NCI-H2196 (cell line): ENCODE data around the gene PRSS2.
"Not testable (repeated sequence)": the region's sequence is repeated elsewhere in the genome, so short reads cannot be mapped to it uniquely, and the experiment has no call there.

Source experiments
- DNase-seq: peaks from one replicate; lab custom pipeline; 2025; ENCODE audit not compliant: unreplicated experiment; lab: John Stamatoyannopoulos, UW

The PRSS2 gene

DNA sequence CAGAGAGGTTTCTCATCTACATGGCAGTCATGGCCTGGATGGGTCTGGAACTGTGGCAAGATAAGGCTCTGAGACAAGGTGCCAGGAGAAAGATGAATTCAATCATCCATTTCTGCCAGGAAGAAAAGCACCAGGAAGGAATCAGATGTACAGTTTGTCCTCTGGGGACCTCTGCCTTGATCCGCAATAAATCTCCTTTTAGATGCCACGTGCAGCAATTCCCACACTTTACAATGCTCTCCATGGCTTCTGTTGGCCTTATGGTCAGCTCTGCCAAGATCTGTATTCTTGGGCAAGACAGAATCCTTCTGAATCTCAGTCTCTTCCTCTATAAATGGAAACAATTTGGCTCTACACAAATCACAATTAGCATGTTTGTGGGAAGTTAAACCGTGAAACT lies 12.5 kb upstream of the PRSS2 start:
- not testable (repeated sequence) for DNase-seq

DNA sequence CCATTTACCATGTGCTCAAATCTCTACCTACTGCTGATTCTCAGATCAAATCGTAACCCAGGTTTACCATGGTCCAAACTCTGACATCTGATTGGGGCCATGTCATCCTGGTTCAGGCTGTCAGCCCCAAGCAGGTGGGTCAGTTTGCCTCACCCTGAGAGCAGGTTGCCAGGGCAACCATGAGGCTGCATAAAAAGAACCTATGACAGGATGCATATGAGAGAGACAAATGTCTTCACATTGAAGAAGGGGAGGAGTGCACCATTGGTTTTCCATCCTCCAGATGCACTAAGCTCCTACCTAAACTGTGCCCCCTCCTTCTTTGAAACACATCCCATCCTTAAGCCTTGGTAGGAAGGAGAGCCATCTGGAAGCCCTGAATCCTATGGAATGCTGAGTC lies 11.3 kb upstream of the PRSS2 start:
- DNase-seq, result no peak

GRCh38 chr7:142760071-142760642 lies 10.6 kb upstream of the PRSS2 start:
- DNase-seq, result no peak

DNA sequence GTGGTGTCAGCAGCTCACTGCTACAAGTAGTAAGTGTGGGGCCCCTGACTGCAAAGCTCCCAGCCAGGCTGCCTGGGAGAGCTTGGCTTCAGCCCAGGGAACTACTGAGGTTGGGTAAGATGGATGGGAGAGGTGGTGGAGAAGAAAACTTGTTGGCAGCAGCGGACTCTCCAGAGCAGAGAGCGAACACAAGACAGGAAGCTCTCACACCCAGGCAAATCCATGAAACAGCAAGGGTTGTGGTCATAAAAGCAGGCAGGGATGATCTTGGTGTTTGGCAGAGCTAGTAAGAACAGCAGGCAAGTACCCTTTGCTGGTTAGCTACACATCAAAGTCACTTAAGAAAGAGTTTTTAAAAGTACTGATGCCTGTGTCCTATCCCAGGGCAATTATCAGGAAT lies 9.2 kb upstream of the PRSS2 start:
- not testable (repeated sequence) for DNase-seq

GRCh38 chr7:142762104-142762503 lies 8.7 kb upstream of the PRSS2 start:
- DNase-seq, result no peak

DNA sequence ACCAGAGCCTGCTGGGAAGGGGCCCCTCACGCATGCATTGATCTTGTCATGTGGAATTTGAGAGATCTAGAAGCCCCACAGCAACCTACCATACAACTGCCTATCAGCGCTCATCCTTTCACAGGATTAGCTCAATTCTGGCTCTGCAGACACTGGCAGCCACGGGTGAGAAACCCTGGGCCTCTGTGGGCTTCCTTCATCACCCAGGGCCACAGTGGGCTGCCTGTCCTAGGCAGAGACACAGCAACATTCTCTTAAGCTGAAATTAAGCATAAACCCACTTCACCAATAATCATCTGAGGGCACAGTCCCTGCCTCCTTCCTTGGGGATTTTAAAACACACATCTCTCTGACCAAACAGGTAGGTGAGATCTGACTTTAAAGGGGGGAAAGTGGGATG lies 3.3 kb upstream of the PRSS2 start:
- no peak for DNase-seq

DNA sequence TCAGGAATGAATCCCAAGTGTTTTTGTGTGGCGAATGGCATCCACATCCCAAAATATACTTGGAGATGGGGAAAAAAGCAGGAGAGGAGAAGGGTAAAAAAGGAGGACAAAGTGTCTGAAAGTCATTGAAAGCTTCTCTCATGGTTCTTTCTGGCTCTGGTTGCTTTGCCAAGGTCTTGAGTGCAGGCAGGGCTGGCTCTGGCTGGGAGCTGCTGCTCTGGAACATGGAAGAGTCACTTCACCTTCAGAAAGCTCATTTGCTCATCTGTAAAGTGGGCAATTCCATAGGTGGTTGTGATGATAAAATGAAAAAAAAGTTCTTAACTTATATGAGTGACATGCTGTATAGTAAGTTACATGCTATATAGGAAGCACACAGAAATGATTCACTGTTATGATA lies 2.9 kb upstream of the PRSS2 start:
- DNase-seq, result no peak

- not testable (repeated sequence) for DNase-seq
Observed at GRCh38 chr7:142768885-142769284, 1.9 kb upstream of the PRSS2 start.

DNA sequence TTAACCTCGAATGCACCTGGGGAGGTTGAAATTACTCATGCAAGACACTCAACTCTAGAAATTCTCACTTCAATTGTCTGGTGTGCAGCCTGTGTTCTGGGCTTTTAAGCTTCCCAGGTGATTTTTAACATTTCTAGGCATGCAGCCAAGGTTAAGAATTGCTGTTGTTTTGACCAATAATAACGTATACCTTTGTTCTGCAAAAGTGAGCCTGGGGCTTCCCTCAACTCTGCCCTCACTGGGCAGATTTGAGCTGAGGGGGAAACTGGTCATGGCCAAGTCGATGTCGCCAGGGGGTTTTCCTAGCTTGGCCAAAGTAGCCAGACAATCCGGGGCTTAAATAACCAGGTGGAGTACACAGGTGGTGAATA lies 568 bp downstream of the PRSS2 start:
- no peak for DNase-seq

DNA sequence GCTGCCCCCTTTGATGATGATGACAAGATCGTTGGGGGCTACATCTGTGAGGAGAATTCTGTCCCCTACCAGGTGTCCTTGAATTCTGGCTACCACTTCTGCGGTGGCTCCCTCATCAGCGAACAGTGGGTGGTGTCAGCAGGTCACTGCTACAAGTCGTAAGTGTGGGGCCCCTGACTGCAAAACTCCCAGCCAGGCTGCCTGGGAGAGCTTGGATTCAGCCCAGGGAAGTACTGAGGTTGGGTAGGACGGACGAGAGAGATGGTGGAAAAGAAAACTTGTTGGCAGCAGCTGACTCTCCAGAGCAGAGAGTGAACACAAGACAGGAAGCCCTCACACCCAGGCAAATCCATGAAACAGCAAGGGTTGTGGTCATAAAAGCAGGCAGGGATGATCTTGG lies 1.3 kb downstream of the PRSS2 start:
- no peak for DNase-seq

- DNase-seq, result no peak
Observed at GRCh38 chr7:142772673-142773072, 1.9 kb downstream of the PRSS2 start.

DNA sequence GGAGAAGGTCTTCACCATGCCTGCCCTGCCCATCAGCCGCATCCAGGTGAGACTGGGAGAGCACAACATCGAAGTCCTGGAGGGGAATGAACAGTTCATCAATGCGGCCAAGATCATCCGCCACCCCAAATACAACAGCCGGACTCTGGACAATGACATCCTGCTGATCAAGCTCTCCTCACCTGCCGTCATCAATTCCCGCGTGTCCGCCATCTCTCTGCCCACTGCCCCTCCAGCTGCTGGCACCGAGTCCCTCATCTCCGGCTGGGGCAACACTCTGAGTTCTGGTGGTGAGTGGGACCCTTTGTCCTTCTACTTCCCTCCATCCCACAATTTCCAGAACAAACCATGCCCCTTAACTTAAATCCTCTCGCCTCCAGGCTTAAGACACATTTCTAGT lies 2.5 kb downstream of the PRSS2 start:
- no peak for DNase-seq

- DNase-seq, result no peak
Observed at GRCh38 chr7:142773937-142774744, 3.4 kb downstream of the PRSS2 start.

DNA sequence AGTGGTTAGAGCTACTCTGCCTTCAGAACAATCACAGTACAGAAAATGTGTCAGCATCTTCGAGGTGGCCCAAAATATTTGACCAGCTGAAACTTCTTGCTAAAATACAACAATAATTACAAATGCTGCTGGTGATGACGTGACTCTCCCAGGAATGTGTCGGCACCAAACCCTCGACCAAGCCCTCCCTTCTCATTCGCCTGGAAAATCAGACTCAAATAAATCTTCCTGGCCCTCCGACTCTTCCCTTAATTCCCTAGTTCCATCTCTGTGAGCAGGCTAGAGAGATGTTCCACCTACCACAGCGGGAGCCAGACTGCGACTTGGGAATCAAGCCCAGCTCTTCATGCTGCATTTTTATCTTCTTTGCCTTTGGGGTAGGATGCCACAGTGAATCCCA lies 4.1 kb downstream of the PRSS2 start:
- no peak for DNase-seq

DNA sequence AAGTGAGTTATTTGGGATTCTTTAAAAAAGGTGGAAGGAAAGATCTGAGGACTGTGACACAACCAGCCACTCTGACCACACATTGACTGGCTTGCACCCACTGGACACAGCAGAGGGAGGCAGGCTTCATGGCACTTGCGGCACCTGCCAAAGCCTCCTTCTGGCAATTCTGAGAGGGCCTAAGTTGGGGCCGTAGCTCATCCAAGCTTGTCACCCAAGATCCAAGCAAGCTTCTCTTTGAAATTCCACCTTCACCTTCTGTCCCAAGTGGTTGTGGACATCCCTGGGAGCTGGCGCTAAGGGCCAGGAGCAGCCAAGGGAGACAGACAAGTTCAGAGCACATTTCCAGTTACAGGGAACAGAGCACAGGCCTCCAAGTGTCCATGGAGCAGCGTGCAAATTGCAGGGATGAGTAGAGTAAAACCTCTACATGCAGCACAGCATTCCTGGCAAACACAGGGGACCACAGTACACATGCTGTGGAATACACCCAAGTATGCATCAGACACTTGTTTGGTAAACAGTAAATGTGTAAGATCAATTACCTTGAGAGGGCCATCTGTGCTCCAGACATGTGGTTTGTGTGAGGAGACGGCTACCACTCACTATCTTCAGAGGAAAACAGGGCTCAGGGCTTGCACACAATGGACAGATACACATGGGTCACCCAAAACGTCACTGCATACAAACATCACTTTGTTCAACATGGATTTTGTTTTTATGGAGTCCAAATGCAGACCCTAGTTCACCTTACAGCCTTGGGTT lies 4.8 kb downstream of the PRSS2 start:
- not testable (repeated sequence) for DNase-seq

- DNase-seq, result no peak
Observed at GRCh38 chr7:142776206-142776844, 5.6 kb downstream of the PRSS2 start.

GRCh38 chr7:142776845-142777225 lies 6.1 kb downstream of the PRSS2 start:
- DNase-seq, result not testable (repeated sequence)

DNA sequence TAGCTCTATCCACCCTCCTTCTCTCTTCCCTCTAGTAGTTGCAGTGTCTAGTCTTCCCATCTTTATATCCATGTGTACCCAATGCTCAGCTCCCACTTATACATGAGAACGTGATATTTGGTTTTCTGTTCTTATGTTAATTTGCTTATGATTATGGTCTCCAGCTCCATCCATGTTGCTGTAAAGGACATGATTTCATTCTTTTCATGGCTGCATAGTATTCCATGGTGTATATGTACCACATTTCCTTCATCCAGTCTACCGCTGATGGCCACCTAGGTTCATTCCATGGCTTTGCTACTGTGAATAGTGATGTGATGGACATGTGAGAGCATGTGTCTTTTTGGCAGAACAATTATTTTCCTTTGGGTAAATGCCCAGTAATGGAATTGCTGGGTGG lies 6.5 kb downstream of the PRSS2 start:
- DNase-seq, result no peak

- DNase-seq, result peak; percentile 60
Observed at GRCh38 chr7:142782922-142783900, 12.4 kb downstream of the PRSS2 start.

DNA sequence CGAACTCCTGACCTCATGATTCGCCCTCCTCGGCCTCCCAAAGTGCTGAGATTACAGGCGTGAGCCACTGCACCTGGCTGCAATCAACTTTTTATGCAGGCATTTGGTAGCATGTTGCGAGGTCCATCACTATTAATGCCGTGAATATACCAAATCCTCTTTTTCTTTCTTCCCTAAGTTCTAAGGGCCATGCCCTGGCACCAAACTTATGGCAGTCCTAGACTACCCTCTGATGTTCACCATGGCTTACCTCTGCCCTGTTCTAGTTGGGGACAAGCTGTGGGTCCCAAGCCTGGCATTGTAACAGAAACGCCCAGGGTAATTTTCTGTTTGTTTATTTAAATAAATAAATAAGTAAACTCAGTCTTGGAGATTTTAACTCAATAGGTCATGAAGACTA lies 13.3 kb downstream of the PRSS2 start:
- DNase-seq, result no peak

GRCh38 chr7:142784716-142785115 lies 13.9 kb downstream of the PRSS2 start:
- no peak for DNase-seq
